ENCODE measurements around the gene TTC7B.
"Not testable (repeated sequence)": the region's sequence is repeated elsewhere in the genome, so short reads cannot be mapped to it uniquely, and the experiment has no call there.

TTC7B gene, protein sequence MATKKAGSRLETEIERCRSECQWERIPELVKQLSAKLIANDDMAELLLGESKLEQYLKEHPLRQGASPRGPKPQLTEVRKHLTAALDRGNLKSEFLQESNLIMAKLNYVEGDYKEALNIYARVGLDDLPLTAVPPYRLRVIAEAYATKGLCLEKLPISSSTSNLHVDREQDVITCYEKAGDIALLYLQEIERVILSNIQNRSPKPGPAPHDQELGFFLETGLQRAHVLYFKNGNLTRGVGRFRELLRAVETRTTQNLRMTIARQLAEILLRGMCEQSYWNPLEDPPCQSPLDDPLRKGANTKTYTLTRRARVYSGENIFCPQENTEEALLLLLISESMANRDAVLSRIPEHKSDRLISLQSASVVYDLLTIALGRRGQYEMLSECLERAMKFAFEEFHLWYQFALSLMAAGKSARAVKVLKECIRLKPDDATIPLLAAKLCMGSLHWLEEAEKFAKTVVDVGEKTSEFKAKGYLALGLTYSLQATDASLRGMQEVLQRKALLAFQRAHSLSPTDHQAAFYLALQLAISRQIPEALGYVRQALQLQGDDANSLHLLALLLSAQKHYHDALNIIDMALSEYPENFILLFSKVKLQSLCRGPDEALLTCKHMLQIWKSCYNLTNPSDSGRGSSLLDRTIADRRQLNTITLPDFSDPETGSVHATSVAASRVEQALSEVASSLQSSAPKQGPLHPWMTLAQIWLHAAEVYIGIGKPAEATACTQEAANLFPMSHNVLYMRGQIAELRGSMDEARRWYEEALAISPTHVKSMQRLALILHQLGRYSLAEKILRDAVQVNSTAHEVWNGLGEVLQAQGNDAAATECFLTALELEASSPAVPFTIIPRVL

DNA sequence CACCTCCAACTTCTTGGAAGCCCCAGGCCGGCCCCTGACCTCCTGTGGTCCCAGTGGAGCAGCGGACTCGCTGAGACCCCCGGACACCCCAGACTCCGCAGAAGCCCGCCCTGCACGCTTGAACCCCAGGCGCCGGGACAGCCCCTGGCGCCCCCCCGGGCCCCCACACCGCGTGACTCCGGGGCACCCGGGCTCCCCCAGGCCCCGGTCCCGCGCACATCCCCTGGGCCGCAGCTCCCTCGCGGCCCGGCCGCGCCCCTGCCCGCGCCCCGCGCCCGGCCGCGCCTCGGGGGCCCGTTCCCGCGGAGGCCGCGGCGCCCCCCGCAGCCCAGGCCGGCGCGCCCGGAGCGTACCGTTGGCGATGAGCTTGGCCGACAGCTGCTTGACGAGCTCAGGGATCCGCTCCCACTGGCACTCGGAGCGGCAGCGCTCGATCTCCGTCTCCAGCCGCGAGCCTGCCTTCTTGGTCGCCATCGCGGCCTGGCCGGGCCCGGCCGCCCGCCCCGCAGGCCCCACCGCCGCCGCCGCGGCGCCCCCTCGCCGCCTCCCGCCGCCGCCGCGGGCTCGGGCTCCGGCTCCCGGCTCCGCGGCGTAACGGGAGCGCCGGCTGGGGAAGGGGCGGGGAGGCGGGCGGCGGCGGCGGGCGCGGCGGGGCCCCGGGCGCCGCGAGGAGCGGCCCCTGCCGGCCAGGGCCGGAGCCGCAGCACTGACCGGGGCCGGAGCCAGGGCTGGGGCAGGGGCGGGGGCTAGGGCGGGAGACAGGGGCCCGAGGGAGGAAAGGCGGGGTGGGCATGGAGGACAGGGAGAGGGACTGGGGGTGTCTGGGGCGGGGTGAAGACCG, at the start of gene TTC7B:
Gene TTC7B, minus strand, starts transcription at position 609 of the 841 bp plus-strand sequence. Its CDS starts 135 bp downstream, at position 474.
- peaks cover 18% of the 10 kb centered on the region for H3K27me3 ChIP-seq (ENCODE audit: insufficient read depth, insufficient read length)
- no peak for TF ChIP-seq SUZ12 (IDR thresholded peaks at IDR 0.05; ENCODE audit: extremely low read depth, insufficient read depth, insufficient read length)
- TF ChIP-seq ZNF274 (IDR thresholded peaks at IDR 0.05; ENCODE audit: low read depth, low read length): no peak
- TF ChIP-seq YY1 (IDR thresholded peaks at IDR 0.05; ENCODE audit: insufficient read depth, insufficient read length): no peak
- peak within 1 kb of the TSS; percentile 64 for H3K4me3 ChIP-seq (ENCODE audit: insufficient read length, low read depth)
- peak within 1 kb of the TSS; percentile 79 for H3K9ac ChIP-seq (ENCODE audit: insufficient read length, low read depth)
- no peaks in the 10 kb centered on the region for H3K9me3 ChIP-seq (ENCODE audit: insufficient read depth, low read length)
- DNase-seq (ENCODE audit: low read depth, low spot score): no peak
- peaks cover 6% of the 10 kb centered on the region for H3K4me1 ChIP-seq (ENCODE audit: insufficient read depth, insufficient read length)
- no peaks in the 10 kb centered on the region for H3K36me3 ChIP-seq (ENCODE audit: insufficient read depth, insufficient read length, low read length)

DNA sequence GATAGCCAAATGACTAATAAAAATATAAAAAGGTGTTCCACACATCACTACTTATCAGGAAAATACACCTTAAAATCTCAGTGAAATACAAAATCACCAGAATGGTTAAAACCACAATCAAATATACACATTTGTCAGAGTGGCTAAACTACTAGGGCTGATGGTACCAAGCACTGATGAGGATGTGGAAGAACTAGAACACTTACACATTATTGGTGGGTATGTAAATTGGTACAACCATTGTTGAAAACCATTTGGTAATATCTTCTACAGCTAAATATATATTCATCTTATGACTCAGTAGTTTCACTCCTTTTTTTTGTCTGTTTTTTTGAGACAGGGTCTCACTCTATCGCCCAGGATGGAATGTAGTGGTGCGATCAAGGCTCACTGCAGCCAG, 48.5 kb upstream of the TTC7B start:
- no peak for DNase-seq (ENCODE audit: low read depth, low spot score)
- TF ChIP-seq SUZ12 (IDR thresholded peaks at IDR 0.05; ENCODE audit: extremely low read depth, insufficient read depth, insufficient read length) (no peak), ZNF274 (IDR thresholded peaks at IDR 0.05; ENCODE audit: low read depth, low read length) (no peak), YY1 (IDR thresholded peaks at IDR 0.05; ENCODE audit: insufficient read depth, insufficient read length) (no peak)
- no peak overlapping the region for H3K9ac ChIP-seq (ENCODE audit: insufficient read length, low read depth)
- H3K36me3 ChIP-seq (ENCODE audit: insufficient read depth, insufficient read length, low read length): no peaks in the 10 kb centered on the region
- no peaks in the 10 kb centered on the region for H3K9me3 ChIP-seq (ENCODE audit: insufficient read depth, low read length)
- no peaks in the 10 kb centered on the region for H3K27me3 ChIP-seq (ENCODE audit: insufficient read depth, insufficient read length)
- H3K4me1 ChIP-seq (ENCODE audit: insufficient read depth, insufficient read length): no peaks in the 10 kb centered on the region
- no peak overlapping the region for H3K4me3 ChIP-seq (ENCODE audit: insufficient read length, low read depth)

DNA sequence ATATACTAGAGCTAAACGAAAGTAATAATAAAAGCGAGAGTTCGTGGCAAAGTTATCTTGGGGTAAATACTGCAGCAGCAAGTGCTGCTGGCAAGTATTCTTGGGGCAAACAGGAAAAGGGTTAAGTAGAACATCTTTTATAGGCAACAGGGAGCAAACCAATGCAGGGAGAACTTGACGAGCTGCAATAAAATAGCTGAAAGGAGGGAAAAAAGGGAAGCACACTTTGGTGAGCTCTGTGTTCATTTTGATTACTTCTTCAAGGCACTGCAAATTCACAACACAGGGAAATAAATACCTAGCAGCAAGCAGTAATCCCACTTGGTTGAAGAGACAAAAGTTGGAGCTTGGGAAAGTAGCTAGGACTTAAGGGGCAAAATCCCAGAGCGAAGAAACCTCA, 42.3 kb upstream of the TTC7B start:
- Histone ChIP-seq H3K36me3 (ENCODE audit: insufficient read depth, insufficient read length, low read length) (no peaks in the 10 kb centered on the region), H3K4me1 (ENCODE audit: insufficient read depth, insufficient read length) (no peaks in the 10 kb centered on the region), H3K4me3 (ENCODE audit: insufficient read length, low read depth) (no peak overlapping the region), H3K9me3 (ENCODE audit: insufficient read depth, low read length) (no peaks in the 10 kb centered on the region), H3K27me3 (ENCODE audit: insufficient read depth, insufficient read length) (no peaks in the 10 kb centered on the region), H3K9ac (ENCODE audit: insufficient read length, low read depth) (no peak overlapping the region)
- no peak for DNase-seq (ENCODE audit: low read depth, low spot score)
- TF ChIP-seq SUZ12 (IDR thresholded peaks at IDR 0.05; ENCODE audit: extremely low read depth, insufficient read depth, insufficient read length) (no peak), YY1 (IDR thresholded peaks at IDR 0.05; ENCODE audit: insufficient read depth, insufficient read length) (no peak), ZNF274 (IDR thresholded peaks at IDR 0.05; ENCODE audit: low read depth, low read length) (no peak)

DNA sequence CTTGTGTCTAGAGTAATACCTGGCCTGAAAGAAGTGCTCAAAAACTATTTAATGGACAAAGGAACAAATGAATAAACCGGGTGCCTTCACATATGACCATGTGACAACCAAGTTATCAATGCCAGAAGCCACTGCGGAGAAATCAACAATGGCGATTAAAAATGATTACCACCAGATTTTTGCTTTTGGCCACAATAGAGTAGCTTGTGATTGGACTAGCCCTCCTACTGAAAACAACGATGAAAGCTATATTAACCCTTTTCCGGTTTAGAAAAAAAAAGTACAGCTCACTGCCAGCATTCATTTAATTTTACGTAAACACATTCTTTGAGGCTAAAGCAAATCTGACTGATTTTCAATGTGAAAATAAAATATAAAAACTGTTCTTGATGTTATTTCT, 41.6 kb upstream of the TTC7B start:
- Histone ChIP-seq H3K9ac (ENCODE audit: insufficient read length, low read depth) (no peak overlapping the region), H3K36me3 (ENCODE audit: insufficient read depth, insufficient read length, low read length) (no peaks in the 10 kb centered on the region), H3K4me1 (ENCODE audit: insufficient read depth, insufficient read length) (no peaks in the 10 kb centered on the region), H3K27me3 (ENCODE audit: insufficient read depth, insufficient read length) (no peaks in the 10 kb centered on the region), H3K4me3 (ENCODE audit: insufficient read length, low read depth) (no peak overlapping the region), H3K9me3 (ENCODE audit: insufficient read depth, low read length) (no peaks in the 10 kb centered on the region)
- no peak for DNase-seq (ENCODE audit: low read depth, low spot score)
- no peak for TF ChIP-seq YY1 (IDR thresholded peaks at IDR 0.05; ENCODE audit: insufficient read depth, insufficient read length)
- TF ChIP-seq ZNF274 (IDR thresholded peaks at IDR 0.05; ENCODE audit: low read depth, low read length): no peak
- TF ChIP-seq SUZ12 (IDR thresholded peaks at IDR 0.05; ENCODE audit: extremely low read depth, insufficient read depth, insufficient read length): no peak

DNA sequence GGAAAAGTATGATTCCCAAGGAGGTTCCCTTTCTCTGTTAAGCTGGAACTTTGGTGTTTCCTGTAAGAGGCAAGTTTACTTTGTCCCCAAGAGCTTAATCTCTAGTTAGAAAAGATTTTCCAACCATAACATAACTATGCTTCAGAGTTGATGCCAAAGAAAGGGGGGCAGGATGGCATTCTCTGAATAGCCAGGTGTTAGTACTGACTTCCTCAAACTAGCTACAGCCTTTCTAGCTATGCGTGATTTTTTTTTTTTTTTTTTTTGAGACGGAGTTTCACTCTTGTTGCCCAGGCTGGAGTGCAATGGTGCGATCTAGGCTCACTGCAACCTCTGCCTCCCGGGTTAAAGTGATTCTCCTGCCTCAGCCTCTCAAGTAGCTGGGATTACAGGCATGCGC, 39.9 kb upstream of the TTC7B start:
- not testable (repeated sequence) for H3K9me3 ChIP-seq (ENCODE audit: insufficient read depth, low read length); H3K36me3 ChIP-seq (ENCODE audit: insufficient read depth, insufficient read length, low read length); DNase-seq (ENCODE audit: low read depth, low spot score); H3K9ac ChIP-seq (ENCODE audit: insufficient read length, low read depth); H3K4me3 ChIP-seq (ENCODE audit: insufficient read length, low read depth); H3K4me1 ChIP-seq (ENCODE audit: insufficient read depth, insufficient read length); H3K27me3 ChIP-seq (ENCODE audit: insufficient read depth, insufficient read length)

DNA sequence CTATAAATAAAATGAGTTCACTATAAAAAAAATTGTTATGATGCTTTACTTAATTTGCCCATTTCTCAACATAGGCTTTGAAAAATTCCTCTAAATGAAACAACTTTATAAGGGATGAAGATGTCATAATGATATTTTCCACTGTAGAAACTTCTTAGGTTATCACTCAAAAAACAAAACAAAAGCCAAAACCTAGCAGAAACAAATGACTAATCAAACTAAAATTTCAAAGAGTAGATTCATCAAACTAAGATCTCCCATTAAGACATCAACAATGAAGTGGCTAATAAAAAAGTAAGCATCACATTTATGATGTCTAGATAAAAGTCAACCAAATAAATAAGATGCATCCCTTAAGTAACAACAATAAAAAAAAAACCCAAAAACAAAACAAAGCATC, 36.9 kb upstream of the TTC7B start:
- Histone ChIP-seq H3K9ac (ENCODE audit: insufficient read length, low read depth) (no peak overlapping the region), H3K4me1 (ENCODE audit: insufficient read depth, insufficient read length) (no peaks in the 10 kb centered on the region), H3K27me3 (ENCODE audit: insufficient read depth, insufficient read length) (no peaks in the 10 kb centered on the region), H3K4me3 (ENCODE audit: insufficient read length, low read depth) (no peak overlapping the region), H3K9me3 (ENCODE audit: insufficient read depth, low read length) (no peaks in the 10 kb centered on the region), H3K36me3 (ENCODE audit: insufficient read depth, insufficient read length, low read length) (no peaks in the 10 kb centered on the region)
- TF ChIP-seq YY1 (IDR thresholded peaks at IDR 0.05; ENCODE audit: insufficient read depth, insufficient read length) (no peak), SUZ12 (IDR thresholded peaks at IDR 0.05; ENCODE audit: extremely low read depth, insufficient read depth, insufficient read length) (no peak), ZNF274 (IDR thresholded peaks at IDR 0.05; ENCODE audit: low read depth, low read length) (no peak)
- no peak for DNase-seq (ENCODE audit: low read depth, low spot score)

Data from NT2/D1 (cell line).